Measurements from ENCODE around the gene JADE1. TPM values are rescaled to one million over a fixed set of nuclear protein-coding genes. Genes with fewer than 3 reads are reported as not detected.

JADE1 gene
- total RNA-seq, 2 experiments from 2014 or later: 30.5 to 31.6 TPM

GRCh38 chr4:128810331-128810870 is 901 bp downstream of the JADE1 start:
- no peak for TF ChIP-seq CTCF (IDR thresholded peaks at IDR 0.05)
- H3K27me3 Mint-ChIP-seq: no peaks in the 10 kb centered on the region
- no peak for ATAC-seq
- ChIA-PET POLR2A (interaction anchor here (1.1 to 2.4 kb wide), 4 partner anchors 9 to 523 kb away, joined by 4 to 8 read pairs (median 6); partner anchors contain the start of gene PGRMC2), CTCF (no interaction called here)
- DNase-seq: peak; percentile 51
- peak overlapping the region; percentile 99 for H3K4me3 Mint-ChIP-seq
- peaks cover 16% of the 10 kb centered on the region for H3K4me1 Mint-ChIP-seq (ENCODE audit: low read depth)
- H3K27ac Mint-ChIP-seq: peak overlapping the region; percentile 100
- peaks cover 5% of the 10 kb centered on the region for H3K36me3 Mint-ChIP-seq (ENCODE audit: low read depth)
- intact Hi-C loops (cut with micrococcal nuclease): loop anchor here (5.0 to 10.0 kb wide), 3 partner anchors 52 to 523 kb away; partner anchors contain the start of genes C4orf33, PGRMC2 and SCLT1
- H3K9me3 Mint-ChIP-seq: no peaks in the 10 kb centered on the region

- DNase-seq (peak; percentile 83), ATAC-seq (peak; percentile 43)
- H3K27ac Mint-ChIP-seq: peak overlapping the region; percentile 100
- no peak for TF ChIP-seq CTCF (IDR thresholded peaks at IDR 0.05)
- H3K4me1 Mint-ChIP-seq (ENCODE audit: low read depth): peaks cover 22% of the 10 kb centered on the region
- intact Hi-C loops (cut with micrococcal nuclease): loop anchor here (5.0 to 10.0 kb wide), 3 partner anchors 51 to 524 kb away; partner anchors contain the start of genes C4orf33, PGRMC2 and SCLT1
- H3K4me3 Mint-ChIP-seq: peak overlapping the region; percentile 99
- peaks cover 8% of the 10 kb centered on the region for H3K36me3 Mint-ChIP-seq (ENCODE audit: low read depth)
- ChIA-PET CTCF (interaction anchor here (1.1 to 4.8 kb wide), 5 partner anchors 13 to 750 kb away, joined by 3 to 26 read pairs (median 10); partner anchors contain the start of gene LARP1B), POLR2A (interaction anchor here (0.9 to 2.1 kb wide), 7 partner anchors 10 to 523 kb away, joined by 3 to 15 read pairs (median 5); partner anchors contain the start of genes C4orf33, PGRMC2 and SCLT1)
- H3K9me3 Mint-ChIP-seq: no peaks in the 10 kb centered on the region
- H3K27me3 Mint-ChIP-seq: no peaks in the 10 kb centered on the region
Observed at GRCh38 chr4:128810871-128811570, 1.5 kb downstream of the JADE1 start.

DNA sequence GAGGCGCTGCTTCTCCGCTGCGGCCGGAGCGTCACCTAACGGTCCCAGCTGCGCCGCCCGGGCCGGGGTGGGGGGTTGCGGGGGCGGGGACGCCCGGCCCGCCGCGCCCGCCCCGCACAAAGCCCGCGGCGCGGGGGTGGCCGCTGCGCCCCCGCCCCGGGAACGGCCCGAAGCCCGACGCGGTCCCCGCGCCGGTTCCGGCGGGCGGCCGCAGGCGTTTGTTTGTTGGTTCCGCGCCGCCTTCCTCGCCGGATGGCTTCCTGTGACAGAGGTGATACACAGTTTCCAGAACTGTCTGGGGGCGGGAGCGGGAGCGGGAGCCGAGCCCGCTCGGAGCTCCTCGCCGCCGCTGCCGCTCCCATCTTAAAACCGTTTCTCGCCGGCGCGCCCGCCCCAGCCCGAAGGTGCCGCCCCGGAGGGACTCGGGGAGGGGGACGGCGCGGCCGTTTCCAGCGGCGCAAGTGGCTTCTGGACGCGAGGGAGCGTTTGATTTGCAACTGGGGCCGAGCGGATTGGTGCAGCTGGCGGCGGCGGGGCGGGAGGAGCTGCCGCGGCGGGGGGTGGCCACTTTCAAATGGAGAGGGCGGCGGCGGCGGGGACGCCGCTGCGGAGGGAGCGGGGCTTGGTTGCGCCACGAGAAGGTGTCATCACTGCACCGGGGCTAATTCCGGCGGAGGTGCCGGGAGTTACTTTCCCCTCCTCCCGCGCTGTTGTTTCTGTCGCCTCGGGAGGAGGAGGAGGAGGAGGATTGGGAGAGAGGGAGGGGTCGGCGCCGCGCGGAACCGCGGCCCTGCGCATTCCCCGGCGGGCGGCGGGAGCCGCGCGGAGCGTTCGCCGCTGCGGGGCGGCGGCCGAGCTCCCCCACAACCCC is 2.3 kb downstream of the JADE1 start:
- Mint-ChIP-seq H3K9me3 (no peaks in the 10 kb centered on the region), H3K4me3 (peak overlapping the region; percentile 99), H3K4me1 (ENCODE audit: low read depth) (peaks cover 30% of the 10 kb centered on the region), H3K27me3 (no peaks in the 10 kb centered on the region), H3K36me3 (ENCODE audit: low read depth) (peaks cover 15% of the 10 kb centered on the region), H3K27ac (peak overlapping the region; percentile 100)
- CTCF ChIA-PET: interaction anchor here (1.1 to 4.8 kb wide), 7 partner anchors 9 to 751 kb away, joined by 3 to 26 read pairs (median 5); partner anchors contain the start of gene LARP1B
- peak; percentile 93 for DNase-seq
- TF ChIP-seq CTCF (IDR thresholded peaks at IDR 0.05): no peak
- ATAC-seq: peak; percentile 52
- intact Hi-C loops (cut with micrococcal nuclease): loop anchor here (5.0 to 10.0 kb wide), 3 partner anchors 50 to 525 kb away; partner anchors contain the start of genes C4orf33, PGRMC2 and SCLT1
- POLR2A ChIA-PET: interaction anchor here (0.8 to 2.1 kb wide), 14 partner anchors 9 to 524 kb away, joined by 3 to 15 read pairs (median 3); partner anchors contain the start of genes C4orf33, PGRMC2 and SCLT1

DNA sequence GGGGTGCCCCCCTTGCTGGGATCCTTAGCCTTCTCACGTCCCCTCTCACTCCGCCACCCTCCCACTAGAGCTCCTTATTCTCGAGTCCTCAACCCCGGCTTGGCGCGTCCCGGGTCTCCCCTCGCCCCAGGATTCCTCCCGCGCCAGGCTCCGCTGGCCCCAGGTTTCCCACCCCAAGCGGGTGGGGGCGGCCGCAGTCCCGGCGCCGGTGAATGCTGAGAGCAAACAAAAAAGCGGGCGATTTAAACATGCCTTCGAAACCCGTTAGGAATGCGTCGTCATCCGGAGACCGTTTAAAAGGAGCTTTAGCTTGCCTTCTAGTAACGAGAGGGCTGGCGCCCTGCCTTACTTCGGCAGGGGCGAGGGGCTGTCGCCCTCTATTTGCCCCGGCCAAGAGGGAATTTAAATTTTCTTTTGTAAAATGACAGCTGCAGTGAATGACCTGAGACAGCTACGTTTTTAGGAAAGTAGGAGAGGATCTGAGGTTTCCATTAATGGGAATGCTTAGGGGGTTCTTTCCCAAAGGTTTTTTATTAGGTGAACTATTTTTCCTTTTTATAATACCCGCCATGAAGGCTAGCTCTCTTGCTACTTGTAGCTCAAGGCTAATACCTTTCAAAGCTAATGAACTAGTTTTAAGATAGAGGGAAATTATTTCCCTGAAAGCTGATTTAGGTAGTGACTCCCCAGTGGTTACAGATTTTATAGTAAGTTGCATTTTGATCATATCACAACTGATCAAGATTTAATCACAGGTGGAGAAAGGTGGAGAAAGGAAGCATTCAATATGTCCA is 3.1 kb downstream of the JADE1 start:
- ChIA-PET POLR2A (interaction anchor here (0.6 to 2.1 kb wide), 14 partner anchors 9 to 525 kb away, joined by 3 to 15 read pairs (median 3); partner anchors contain the start of genes C4orf33, PGRMC2 and SCLT1), CTCF (interaction anchor here (1.0 to 4.8 kb wide), 9 partner anchors 9 to 752 kb away, joined by 3 to 26 read pairs (median 5); partner anchors contain the start of gene LARP1B)
- DNase-seq (peak; percentile 59), ATAC-seq (peak; percentile 5)
- Mint-ChIP-seq H3K36me3 (ENCODE audit: low read depth) (peaks cover 21% of the 10 kb centered on the region), H3K4me1 (ENCODE audit: low read depth) (peaks cover 35% of the 10 kb centered on the region), H3K9me3 (no peaks in the 10 kb centered on the region), H3K4me3 (peak overlapping the region; percentile 83), H3K27ac (peak overlapping the region; percentile 95), H3K27me3 (no peaks in the 10 kb centered on the region)
- no peak for TF ChIP-seq CTCF (IDR thresholded peaks at IDR 0.05)
- intact Hi-C loops (cut with micrococcal nuclease): loop anchor here (5.0 to 10.0 kb wide), 3 partner anchors 50 to 525 kb away; partner anchors contain the start of genes C4orf33, PGRMC2 and SCLT1

Data from activated CD8-positive, alpha-beta T cell treated with anti-CD3 and anti-CD28 coated beads for 36 hours (primary cell).